IMR-90 (cell line): ENCODE data around the gene DLX3. TPM values are rescaled to one million over a fixed set of nuclear protein-coding genes. Genes with fewer than 3 reads are reported as not detected.

ENCODE experiments used
- ATAC-seq: fragments of 200-7000 bp; cut with Tn5 transposase; 2 replicates; pipeline ENCODE4 v1.9.1; 2020; ENCODE audit warnings: low read depth, mild to moderate bottlenecking, moderate library complexity
- BruUV-seq: library from RNA; stranded (reverse); fragments of 400-500 nt; replicated peaks from 2 replicates; lab custom pipeline; 2021; lab: Mats Ljungman, UMichigan
- CTCF ChIA-PET: fragments of 300-600 bp; formaldehyde crosslinking; extraction: SDS; loops from one replicate; lab custom pipeline; 2021; ENCODE audit warnings: antibody characterized with exemption; lab: Yijun Ruan, JAX
- POLR2A ChIA-PET: fragments of 300-600 bp; sonication (Branson Sonifier 250); formaldehyde crosslinking; loops from one replicate; lab custom pipeline; 2022; ENCODE audit warnings: antibody characterized with exemption; ENCODE audit not compliant: unreplicated experiment; lab: Charles Lee
- DNase-seq: peaks from one replicate; pipeline ENCODE4 v3.0.0; 2013
- H2AFZ ChIP-seq: replicated peaks from 2 replicates; pipeline ENCODE3; 2013; ENCODE audit warnings: low read length, mild to moderate bottlenecking; ENCODE audit not compliant: poor library complexity
- H2AK5ac ChIP-seq: 2 replicates; pipeline ENCODE4 v1.6.1; 2013; ENCODE audit warnings: low read depth, low read length, inconsistent platforms
- H2AK9ac ChIP-seq: replicated peaks from 2 replicates; pipeline ENCODE3; 2013; ENCODE audit warnings: mild to moderate bottlenecking, low read depth, low read length, moderate library complexity; ENCODE audit not compliant: poor library complexity
- H2BK120ac ChIP-seq: 2 replicates; pipeline ENCODE4 v1.6.1; 2013; ENCODE audit warnings: low read depth, low read length, inconsistent platforms
- H2BK15ac ChIP-seq: 3 replicates; pipeline ENCODE4 v1.6.1; 2013; ENCODE audit warnings: low read depth, low read length, inconsistent platforms
- H2BK20ac ChIP-seq: 2 replicates; pipeline ENCODE4 v1.6.1; 2013; ENCODE audit warnings: low read depth, mild to moderate bottlenecking, inconsistent platforms, low read length, moderate library complexity
- H2BK5ac ChIP-seq: 2 replicates; pipeline ENCODE4 v1.6.1; 2013; ENCODE audit warnings: mild to moderate bottlenecking, low read depth, low read length, inconsistent platforms; ENCODE audit not compliant: poor library complexity, severe bottlenecking
- H3K14ac ChIP-seq: replicated peaks from 2 replicates; pipeline ENCODE4 v1.6.1; 2013; ENCODE audit warnings: low read depth, low read length, inconsistent platforms
- H3K18ac ChIP-seq: 2 replicates; pipeline ENCODE4 v1.6.1; 2013; ENCODE audit warnings: low read depth, low read length, control low read depth
- H3K23ac ChIP-seq: 2 replicates; pipeline ENCODE4 v1.6.1; 2013; ENCODE audit warnings: low read depth, low read length, inconsistent platforms
- H3K27ac ChIP-seq: 2 replicates; pipeline ENCODE4 v1.5.1; 2013; ENCODE audit warnings: mild to moderate bottlenecking, control low read depth, low read length; ENCODE audit not compliant: insufficient read depth
- H3K27me3 ChIP-seq: 2 replicates; pipeline ENCODE4 v1.6.1; 2013; ENCODE audit warnings: low read length; ENCODE audit not compliant: control insufficient read depth, insufficient read depth
- H3K36me3 ChIP-seq: 2 replicates; pipeline ENCODE4 v1.6.1; 2013; ENCODE audit warnings: low read length, mixed read lengths; ENCODE audit not compliant: control insufficient read depth, insufficient read depth
- H3K4ac ChIP-seq: 2 replicates; pipeline ENCODE4 v1.6.1; 2013; ENCODE audit warnings: low read depth, low read length, inconsistent platforms
- H3K4me1 ChIP-seq: 2 replicates; pipeline ENCODE4 v1.6.1; 2013; ENCODE audit warnings: low read length, mixed read lengths; ENCODE audit not compliant: control insufficient read depth, insufficient read depth
- H3K4me2 ChIP-seq: 2 replicates; pipeline ENCODE4 v1.6.1; 2013; ENCODE audit warnings: low read depth, mild to moderate bottlenecking, control low read depth, low read length, moderate library complexity
- H3K4me3 ChIP-seq: 2 replicates; pipeline ENCODE4 v1.5.1; 2013; ENCODE audit warnings: low read depth, mild to moderate bottlenecking, control low read depth, low read length, moderate library complexity; ENCODE audit not compliant: insufficient read depth
- H3K56ac ChIP-seq: 2 replicates; pipeline ENCODE4 v1.6.1; 2013; ENCODE audit warnings: low read length, inconsistent platforms; ENCODE audit not compliant: insufficient read depth; ENCODE audit errors: extremely low read depth
- H3K79me1 ChIP-seq, 2 experiments: 2 replicates each; pipeline ENCODE4 v1.6.1; 2013; ENCODE audit warnings: low read length in 2 of 2, inconsistent platforms in 1 of 2, low read depth in 1 of 2
- H3K9ac ChIP-seq: 2 replicates; pipeline ENCODE4 v1.6.1; 2013; ENCODE audit warnings: low read depth, low read length, control low read depth
- H3K9me1 ChIP-seq: 2 replicates; pipeline ENCODE4 v1.6.1; 2013; ENCODE audit warnings: low read length, inconsistent platforms; ENCODE audit not compliant: insufficient read depth
- H3K9me3 ChIP-seq: 2 replicates; pipeline ENCODE4 v1.6.1; 2013; ENCODE audit warnings: low read length; ENCODE audit not compliant: control insufficient read depth, insufficient read depth
- H4K20me1 ChIP-seq: 2 replicates; pipeline ENCODE4 v1.6.1; 2013; ENCODE audit warnings: low read length, inconsistent platforms; ENCODE audit not compliant: insufficient read depth
- H4K5ac ChIP-seq: 2 replicates; pipeline ENCODE4 v1.6.1; 2013; ENCODE audit warnings: mild to moderate bottlenecking, low read depth, low read length, control low read depth
- H4K8ac ChIP-seq, 2 experiments: 2 replicates each; pipeline ENCODE4 v1.6.1; 2013; ENCODE audit warnings: low read depth in 2 of 2, low read length in 2 of 2, control low read depth in 1 of 2, inconsistent platforms in 1 of 2
- H4K91ac ChIP-seq: 2 replicates; pipeline ENCODE4 v1.6.1; 2013; ENCODE audit warnings: low read depth, low read length, inconsistent platforms; ENCODE audit not compliant: insufficient read depth
- BHLHE40 ChIP-seq: fragments of 150-350 bp; IDR thresholded peaks from 2 replicates; pipeline ENCODE4 v1.6.1; 2016; ENCODE audit warnings: mild to moderate bottlenecking, low read depth, low read length
- MAFK ChIP-seq: IDR thresholded peaks from 2 replicates; pipeline ENCODE4 v1.6.1; 2012; ENCODE audit warnings: low read depth, low read length, improper control_type of control experiment
- RAD21 ChIP-seq: IDR thresholded peaks from 2 replicates; pipeline ENCODE4 v1.6.1; 2012; ENCODE audit warnings: low read length, improper control_type of control experiment
- WGBS, 2 experiments: methylation state at CpG; one replicate each; pipeline versions ENCODE4 v1.1.5 to v1.1.7; 2013; ENCODE audit warnings: missing lambda C conversion rate in 2 of 2; ENCODE audit not compliant: insufficient read length in 1 of 2; ENCODE audit errors: extremely low coverage in 2 of 2; 5-methylcytosine and 5-hydroxymethylcytosine counted together
- dilution Hi-C: fragments of 300-500 bp; cut with HindIII; formaldehyde crosslinking; loops from one replicate; pipeline ENCODE4 v1.14.3; 2018; ENCODE audit warnings: low sequenced_read_pairs; ENCODE audit not compliant: unreplicated experiment
- in situ Hi-C: fragments of 300-500 bp; cut with MboI; formaldehyde crosslinking; loops from 3 replicates; pipeline ENCODE4 v1.14.3; 2019; ENCODE audit warnings: low sequenced_read_pairs, inconsistent platforms, mixed read lengths
- intact Hi-C: fragments of 100-400 bp; cut with micrococcal nuclease; formaldehyde crosslinking; loops from 2 replicates; pipeline ENCODE4 v1.10.0; 2022
- polyA plus RNA-seq, 3 experiments: library from polyadenylated mRNA; depleted of rRNA; stranded (reverse); fragments of >200 nt; gene quantifications; 2 replicates each; pipeline ENCODE4 v1.2.3, GENCODE V29; 2012; ENCODE audit warnings: low replicate concordance in 1 of 3
- total RNA-seq: library from RNA; depleted of rRNA; stranded (reverse); fragments of >200 nt; gene quantifications from 2 replicates; pipeline ENCODE4 v1.2.3, GENCODE V29; 2012

DLX3 gene
- total and polyA plus RNA-seq, 2 of the 4 experiments (the other 2 are of a cell fraction) = not detected

DNA sequence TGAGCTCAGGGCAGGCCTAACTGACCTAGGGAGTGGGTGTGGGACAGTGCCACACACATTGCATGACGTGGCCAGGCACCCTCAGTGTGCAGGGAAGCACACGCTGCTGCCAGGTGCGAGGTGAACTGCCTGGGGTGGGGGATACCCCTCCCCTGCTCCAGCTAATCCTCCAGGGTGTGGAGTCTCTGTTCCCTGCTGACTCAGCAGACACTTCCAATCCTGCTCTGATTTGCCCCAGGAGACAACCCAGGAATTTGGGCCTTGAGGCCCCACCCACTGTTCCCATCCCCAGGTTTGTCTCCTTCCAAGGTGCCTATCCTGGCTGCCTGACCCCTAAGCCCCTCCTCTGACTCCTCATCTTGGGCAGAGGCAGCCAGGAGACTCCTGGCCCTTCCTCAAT is 10.7 kb downstream of the DLX3 start:
- H2BK120ac ChIP-seq = no peak overlapping the region
- ChIA-PET CTCF (no interaction called here), POLR2A (interaction anchor here (0.5 kb wide), 1 partner anchor 132 kb away, joined by 3 read pairs; no protein-coding TSS in a partner anchor)
- ATAC-seq (no peak), DNase-seq (no peak)
- in situ Hi-C loops = no loop called here
- H2BK15ac ChIP-seq = no peak overlapping the region
- H2AFZ ChIP-seq = no peak overlapping the region
- H3K18ac ChIP-seq = no peak overlapping the region
- H3K27ac ChIP-seq = no peak overlapping the region
- no peaks in the 10 kb centered on the region for H3K36me3 ChIP-seq
- no peak overlapping the region for H3K9ac ChIP-seq
- intact Hi-C loops = no loop called here
- no peak overlapping the region for H3K14ac ChIP-seq
- H2BK20ac ChIP-seq = no peak overlapping the region
- H3K56ac ChIP-seq = no peak overlapping the region
- H3K9me1 ChIP-seq = no peaks in the 10 kb centered on the region; the same call in 1 of the 2 replicates
- peaks cover 3% of the 10 kb centered on the region; the same call in 1 of the 2 replicates for H3K9me3 ChIP-seq
- H4K91ac ChIP-seq = no peak overlapping the region
- no peak overlapping the region for H3K23ac ChIP-seq
- H2AK9ac ChIP-seq = no peak overlapping the region
- no peak overlapping the region for H3K4ac ChIP-seq
- no peaks in the 10 kb centered on the region for H3K4me1 ChIP-seq
- H3K4me2 ChIP-seq = no peak overlapping the region
- H2BK5ac ChIP-seq = no peak overlapping the region
- no peak overlapping the region for H3K4me3 ChIP-seq
- no peaks in the 10 kb centered on the region for H4K20me1 ChIP-seq
- dilution Hi-C loops = no loop called here
- no peak overlapping the region for H4K8ac ChIP-seq
- H2AK5ac ChIP-seq = no peak overlapping the region
- TF ChIP-seq BHLHE40 (no peak), MAFK (peak; percentile 74), RAD21 (no peak)
- no peaks in the 10 kb centered on the region for H3K79me1 ChIP-seq
- H3K27me3 ChIP-seq = peaks cover 87% of the 10 kb centered on the region
- H4K5ac ChIP-seq = no peak overlapping the region
- BruUV-seq = no TSS peak
- WGBS, 2 experiments = no CpG with 5 or more reads among the region's 3 CpGs
